ENCODE results near the gene TRAF2.

The TRAF2 gene

DNA sequence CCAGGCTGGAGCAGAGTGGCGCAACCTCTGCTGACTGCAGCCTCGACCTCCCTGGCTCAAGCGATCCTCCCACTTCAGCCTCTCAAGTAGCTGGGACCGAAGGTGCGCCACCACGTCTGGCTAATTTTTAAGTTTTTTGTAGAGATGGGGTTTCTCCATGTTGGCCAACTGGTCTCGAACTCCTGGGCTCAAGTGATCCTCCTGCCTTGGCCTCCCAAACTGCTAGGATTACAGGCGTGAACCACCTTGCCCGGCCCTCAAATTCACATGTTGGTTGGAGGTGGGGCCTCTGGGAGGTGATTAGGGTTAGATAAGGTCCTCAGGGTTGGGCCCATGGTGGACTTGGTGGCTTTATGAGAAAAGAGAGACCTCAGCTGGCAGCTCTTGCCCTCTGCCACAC, 75.8 kb downstream of the TRAF2 start:
- DNase-seq (ENCODE audit: low spot score): no peak

GRCh38 chr9:136962701-136963248, 76.5 kb downstream of the TRAF2 start:
- DNase-seq (ENCODE audit: low spot score): no peak

GRCh38 chr9:136963341-136963740, 77.0 kb downstream of the TRAF2 start:
- no peak for DNase-seq (ENCODE audit: low spot score)

DNA sequence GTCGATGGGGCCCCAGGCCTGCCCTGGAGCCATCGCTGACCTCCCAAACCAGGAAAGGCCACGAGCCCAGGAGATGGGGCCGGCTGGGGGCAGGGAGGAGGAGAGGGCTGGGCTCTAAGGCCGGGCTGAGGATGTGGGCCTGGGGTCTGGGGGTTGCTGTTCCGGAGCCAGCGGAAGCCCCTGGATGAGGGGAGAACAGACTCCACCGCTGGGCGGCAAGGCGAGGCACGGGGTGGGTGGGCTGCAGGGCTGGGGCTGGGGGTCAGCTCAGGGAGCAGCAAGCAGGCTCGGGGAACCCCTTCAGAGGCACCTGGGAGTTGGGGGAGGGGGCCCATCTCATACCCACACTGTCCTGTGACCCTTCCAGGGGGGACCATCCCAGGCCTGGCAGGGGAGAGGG, 77.4 kb downstream of the TRAF2 start:
- no peak for DNase-seq (ENCODE audit: low spot score)

GRCh38 chr9:136964171-136964689, 77.9 kb downstream of the TRAF2 start:
- DNase-seq (ENCODE audit: low spot score): no peak

DNA sequence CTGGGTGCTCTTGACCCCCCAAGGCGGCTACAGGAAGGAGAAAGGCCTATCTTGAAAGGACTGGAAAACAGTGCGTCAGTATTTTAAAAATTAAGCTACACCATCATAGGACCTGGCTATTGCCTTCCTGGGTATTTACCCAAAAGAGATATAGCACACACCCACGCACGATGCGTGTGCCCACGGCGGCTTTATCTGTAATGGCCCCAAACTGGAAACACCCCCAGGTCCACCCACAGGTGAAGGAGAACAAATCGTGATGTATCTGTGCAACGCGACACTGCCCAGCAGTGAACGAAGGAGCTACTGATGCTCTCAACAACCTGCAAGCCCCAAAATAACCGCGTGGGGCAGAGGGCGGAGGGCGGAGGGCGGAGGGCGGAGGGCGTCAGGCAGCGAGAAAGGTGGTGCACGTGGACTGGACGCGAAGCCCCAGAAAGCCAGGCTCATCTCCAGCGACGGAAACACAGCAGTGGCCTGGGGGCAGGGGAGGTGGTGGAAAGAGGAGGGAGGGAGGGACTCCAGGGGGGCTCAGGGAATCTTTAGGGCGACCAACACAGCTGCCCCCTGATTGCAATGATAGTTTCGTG, 78.6 kb downstream of the TRAF2 start:
- DNase-seq (ENCODE audit: low spot score): no peak

GRCh38 chr9:136965771-136966484, 79.6 kb downstream of the TRAF2 start:
- DNase-seq (ENCODE audit: low spot score): no peak

GRCh38 chr9:136968333-136969127, 82.2 kb downstream of the TRAF2 start:
- DNase-seq (ENCODE audit: low spot score): no peak

- DNase-seq (ENCODE audit: low spot score): no peak
These were observed 82.8 kb downstream of the TRAF2 start for GRCh38 chr9:136969150-136969549.

GRCh38 chr9:136969774-136970173, 83.5 kb downstream of the TRAF2 start:
- DNase-seq (ENCODE audit: low spot score): no peak

DNA sequence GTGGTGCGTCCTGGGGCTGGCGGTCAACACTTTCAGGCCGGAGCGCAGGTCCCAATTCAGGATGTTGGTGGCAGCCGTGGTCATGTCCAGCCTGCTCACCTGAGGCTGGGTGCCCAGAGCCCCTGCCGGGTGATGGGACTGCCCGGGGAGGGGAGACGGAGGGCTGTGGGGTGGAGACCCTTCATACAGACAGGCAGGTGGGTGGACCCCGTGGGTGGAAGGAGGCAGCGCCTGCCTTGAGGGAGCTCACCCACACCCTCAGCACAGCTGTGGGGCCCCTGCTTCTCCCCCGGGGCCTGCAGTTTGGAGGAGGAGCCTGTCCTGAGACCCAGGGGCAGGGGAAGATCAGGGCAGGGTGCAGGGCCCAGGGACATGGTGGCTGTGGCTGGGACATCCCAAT, 84.0 kb downstream of the TRAF2 start:
- DNase-seq (ENCODE audit: low spot score): no peak

- DNase-seq (ENCODE audit: low spot score): no peak
These were observed 85.4 kb downstream of the TRAF2 start for GRCh38 chr9:136971746-136972145.

DNA sequence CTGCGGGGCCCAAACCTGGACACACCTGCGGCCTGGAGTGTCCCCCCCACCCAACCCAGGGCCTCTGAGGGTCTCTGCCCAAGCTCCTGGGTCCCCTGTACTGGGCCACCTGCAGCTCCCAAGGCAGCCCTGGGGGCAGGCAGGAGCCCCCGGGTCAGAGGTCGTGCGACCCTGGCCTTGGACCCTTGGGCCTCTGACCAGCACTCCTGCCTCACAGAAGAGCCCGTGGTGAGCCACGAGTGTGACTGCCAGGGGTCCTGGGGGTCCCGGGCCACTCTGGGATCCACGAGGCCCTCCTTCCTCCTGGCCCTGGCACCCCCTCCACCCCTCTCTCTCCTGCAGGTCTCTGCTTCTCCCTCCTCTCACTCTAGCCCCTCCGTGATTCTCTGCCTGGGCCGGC, 86.0 kb downstream of the TRAF2 start:
- DNase-seq (ENCODE audit: low spot score): no peak

DNA sequence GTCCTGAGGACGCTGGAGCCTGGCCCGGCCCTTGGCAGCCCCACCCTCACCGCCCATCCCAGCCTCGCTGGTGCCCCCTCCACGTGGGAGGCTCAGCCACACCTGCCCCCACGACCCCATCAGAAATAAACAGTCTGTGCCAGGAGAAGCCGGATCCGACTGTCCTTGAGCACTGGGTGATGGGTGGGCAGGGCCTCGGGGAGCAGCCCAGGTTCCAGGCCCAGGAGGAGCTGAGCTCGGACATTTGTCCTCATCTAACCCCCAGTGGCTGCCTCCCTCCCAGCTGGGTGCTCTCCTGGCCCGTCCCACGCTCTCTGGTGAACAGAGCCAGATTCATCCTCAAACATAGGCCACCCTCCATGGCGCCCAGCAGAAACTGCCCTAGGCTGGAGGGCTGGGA, 86.4 kb downstream of the TRAF2 start:
- no peak for DNase-seq (ENCODE audit: low spot score)

DNA sequence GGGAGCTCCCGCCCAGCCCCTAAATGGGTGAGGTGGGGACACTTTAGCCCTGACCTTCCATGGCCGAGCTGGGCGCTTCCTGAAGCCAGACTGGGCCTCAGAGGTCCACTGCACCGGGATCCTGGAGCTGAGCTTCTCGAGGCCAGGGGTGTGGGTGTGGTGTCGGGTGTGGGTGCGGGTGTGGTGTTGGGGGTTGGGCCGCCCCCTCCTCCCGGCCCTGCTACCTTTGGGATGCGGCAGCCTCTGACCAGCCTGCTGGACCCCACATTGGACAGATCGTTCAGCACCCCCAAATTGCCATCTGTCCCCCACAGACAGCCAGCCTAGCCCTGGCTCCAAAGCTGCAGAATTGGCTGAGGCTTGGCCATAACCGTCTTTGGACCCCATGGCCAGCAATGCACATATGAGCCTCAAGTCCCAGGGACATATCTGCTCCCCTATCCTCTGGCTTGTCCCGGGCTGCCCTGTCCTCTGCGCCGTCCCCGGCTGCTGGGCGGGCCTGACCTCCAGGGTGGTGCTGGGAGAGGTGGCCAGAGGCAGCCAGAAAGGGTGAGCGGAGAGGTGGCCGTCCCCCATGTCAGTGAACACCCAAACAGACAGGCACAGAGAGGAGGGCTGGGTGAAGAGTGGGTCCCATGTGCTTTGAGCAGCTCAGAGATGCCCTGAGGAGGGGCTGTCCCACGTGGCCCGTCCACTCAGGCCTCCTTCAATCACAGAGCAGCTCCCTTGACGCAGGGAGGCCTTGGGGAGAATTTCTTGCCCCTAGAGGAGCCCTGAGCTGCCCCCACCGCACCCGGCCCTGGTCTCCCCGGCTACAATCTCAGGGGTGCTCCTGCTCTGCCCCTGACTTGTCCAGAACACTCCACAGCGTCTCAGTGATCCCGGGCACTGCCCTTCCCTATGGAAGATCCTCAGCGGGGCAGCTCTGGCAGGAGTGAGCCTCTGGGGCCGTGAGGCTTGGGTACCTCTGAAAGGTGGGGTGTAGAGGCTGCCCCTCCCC, 87.6 kb downstream of the TRAF2 start:
- no peak for DNase-seq (ENCODE audit: low spot score)

GRCh38 chr9:136974817-136975535, 88.7 kb downstream of the TRAF2 start:
- no peak for DNase-seq (ENCODE audit: low spot score)

DNA sequence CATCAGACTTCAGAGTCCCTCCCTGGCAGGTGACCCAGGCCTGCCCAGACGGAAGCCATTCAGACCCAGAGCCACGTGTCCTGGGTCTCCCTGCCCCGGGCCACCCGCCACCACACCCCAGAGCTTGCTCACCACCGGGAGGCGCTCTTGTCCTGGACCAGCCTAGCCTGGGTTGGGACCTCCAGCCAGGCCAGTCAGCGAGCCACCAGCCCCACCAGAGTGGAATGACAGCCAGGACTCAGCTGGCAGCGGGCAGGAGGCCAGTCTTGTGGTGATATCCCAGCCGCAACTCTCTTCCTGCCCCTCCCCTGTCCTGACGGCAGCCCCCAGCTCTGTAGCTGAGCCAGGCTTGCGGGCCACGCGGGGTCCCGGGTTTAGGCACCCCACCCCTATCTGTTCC, 89.3 kb downstream of the TRAF2 start:
- DNase-seq (ENCODE audit: low spot score): peak; percentile 79
